Urinary bladder (tissue), 4 donors: ENCODE measurements around the gene CCDC175. TPM values are rescaled to one million over a fixed set of nuclear protein-coding genes. Genes with fewer than 3 reads are reported as not detected.
A peak's percentile ranks its signal among the peaks of the same experiment; 100 is the strongest.

Source experiments
- DNase-seq: peaks from one replicate; pipeline ENCODE4 v3.0.0-alpha.2; 2015; ENCODE audit errors: extremely low spot score
- H3K27ac ChIP-seq: one replicate; pipeline ENCODE4 v1.5.1; 2013; ENCODE audit warnings: low read depth, mild to moderate bottlenecking, moderate library complexity
- H3K36me3 ChIP-seq: one replicate; pipeline ENCODE4 v1.6.1; 2013; ENCODE audit warnings: mild to moderate bottlenecking, moderate library complexity; ENCODE audit not compliant: insufficient read depth
- H3K4me1 ChIP-seq: one replicate; pipeline ENCODE4 v1.6.1; 2013; ENCODE audit warnings: mild to moderate bottlenecking, moderate library complexity; ENCODE audit not compliant: insufficient read depth
- H3K4me3 ChIP-seq: one replicate; pipeline ENCODE4 v1.5.1; 2013; ENCODE audit warnings: low read depth, low read length
- WGBS: extraction: QIAGEN DNeasy Blood & Tissue Kit; methylation state at CpG from one replicate; pipeline ENCODE4 v1.1.7; 2013; 5-methylcytosine and 5-hydroxymethylcytosine counted together
- polyA plus RNA-seq: library from polyadenylated mRNA; stranded (reverse); fragments of 200-250 nt; gene quantifications from one replicate; pipeline ENCODE4 v1.2.3, GENCODE V29; 2013
- total RNA-seq: library from RNA; depleted of rRNA; stranded (reverse); fragments of >200 nt; gene quantifications from one replicate; pipeline ENCODE4 v1.2.3, GENCODE V29; 2014
- donor health status: healthy with polysubstance abuse.
- donor health status: healthy.

CCDC175 gene
- total and polyA plus RNA-seq, 2 donors = 0.74 TPM; not detected in 1

DNA sequence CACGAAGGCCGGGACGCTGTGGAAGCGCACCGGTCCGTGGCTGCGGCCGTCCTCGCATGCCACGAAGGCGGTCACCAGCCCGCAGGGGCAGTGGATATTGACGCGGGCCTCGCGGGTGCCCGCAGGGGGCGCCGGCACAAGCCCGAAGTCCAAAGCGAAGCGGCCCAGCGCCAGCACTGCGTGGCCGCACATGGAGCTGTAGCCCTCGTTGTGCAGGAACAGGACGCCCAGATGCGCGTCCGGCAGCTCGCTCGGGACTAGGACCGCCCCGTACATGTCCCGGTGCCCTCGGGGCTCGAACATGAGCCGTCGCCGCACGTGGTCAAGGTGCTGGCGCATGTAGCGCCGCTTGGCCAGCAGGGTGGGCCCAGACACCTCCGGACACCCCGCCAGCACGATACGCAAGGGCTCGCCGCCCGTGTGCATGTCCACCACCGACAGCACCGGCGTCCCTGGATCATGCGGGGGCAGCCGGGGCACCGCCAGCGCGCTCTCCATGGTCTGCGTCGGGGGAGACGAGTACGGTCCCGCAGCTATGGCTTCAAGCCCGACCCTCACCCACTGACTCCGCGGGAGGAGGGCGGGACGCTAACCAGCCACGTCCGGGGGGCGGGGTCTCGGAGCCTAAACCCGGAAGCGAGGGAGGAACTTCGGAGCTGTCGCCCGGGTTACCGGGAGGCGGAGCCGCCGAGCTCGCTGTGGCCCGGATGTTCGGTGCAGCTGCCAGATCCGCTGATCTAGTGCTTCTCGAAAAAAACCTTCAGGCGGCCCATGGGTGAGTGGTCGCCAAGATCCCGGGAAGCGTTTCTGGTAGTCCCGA is 92.6 kb downstream of the CCDC175 start, which contains the start of the genes JKAMP and L3HYPDH:
JKAMP (plus strand) TSS at position 699 of the 820 bp plus-strand sequence; CDS start at position 772, 73 bp downstream.
L3HYPDH (minus strand) TSS at position 590 of the 820 bp plus-strand sequence; CDS start at position 498, 92 bp downstream.
- H3K36me3 ChIP-seq = peaks cover 3% of the 10 kb centered on the region
- peak; percentile 94 for DNase-seq
- H3K4me3 ChIP-seq = peak within 1 kb of the TSS; percentile 57
- peaks cover 1% of the 10 kb centered on the region for H3K4me1 ChIP-seq
- H3K27ac ChIP-seq = peak within 1 kb of the TSS; percentile 89
- under 1% methylated on average over 92 of the region's 92 CpGs for WGBS

DNA sequence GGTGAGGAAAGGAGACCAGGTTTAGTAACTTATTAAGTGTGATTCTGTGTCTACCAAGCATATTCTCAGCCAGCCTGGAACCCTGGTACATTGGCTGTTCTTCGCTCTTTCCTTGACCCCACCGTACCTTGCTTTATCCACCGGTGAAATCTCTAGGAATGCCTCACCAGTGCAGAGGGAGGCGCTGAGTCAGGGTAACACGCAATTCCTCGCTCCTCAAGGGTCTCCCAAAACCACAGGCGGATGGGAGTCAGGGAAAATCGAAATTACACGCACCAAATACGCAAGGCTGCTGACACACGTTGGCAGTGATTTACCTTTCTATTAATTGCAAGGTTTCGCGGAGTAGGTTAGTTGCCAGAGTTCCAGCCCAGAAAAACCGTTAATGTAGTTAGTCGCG is 93.2 kb downstream of the CCDC175 start:
- Histone ChIP-seq H3K27ac (no peak overlapping the region), H3K4me3 (peak overlapping the region; percentile 57), H3K4me1 (peaks cover 1% of the 10 kb centered on the region), H3K36me3 (no peaks in the 10 kb centered on the region)
- WGBS = 4% methylated on average over 16 of the region's 16 CpGs
- no peak for DNase-seq

DNA sequence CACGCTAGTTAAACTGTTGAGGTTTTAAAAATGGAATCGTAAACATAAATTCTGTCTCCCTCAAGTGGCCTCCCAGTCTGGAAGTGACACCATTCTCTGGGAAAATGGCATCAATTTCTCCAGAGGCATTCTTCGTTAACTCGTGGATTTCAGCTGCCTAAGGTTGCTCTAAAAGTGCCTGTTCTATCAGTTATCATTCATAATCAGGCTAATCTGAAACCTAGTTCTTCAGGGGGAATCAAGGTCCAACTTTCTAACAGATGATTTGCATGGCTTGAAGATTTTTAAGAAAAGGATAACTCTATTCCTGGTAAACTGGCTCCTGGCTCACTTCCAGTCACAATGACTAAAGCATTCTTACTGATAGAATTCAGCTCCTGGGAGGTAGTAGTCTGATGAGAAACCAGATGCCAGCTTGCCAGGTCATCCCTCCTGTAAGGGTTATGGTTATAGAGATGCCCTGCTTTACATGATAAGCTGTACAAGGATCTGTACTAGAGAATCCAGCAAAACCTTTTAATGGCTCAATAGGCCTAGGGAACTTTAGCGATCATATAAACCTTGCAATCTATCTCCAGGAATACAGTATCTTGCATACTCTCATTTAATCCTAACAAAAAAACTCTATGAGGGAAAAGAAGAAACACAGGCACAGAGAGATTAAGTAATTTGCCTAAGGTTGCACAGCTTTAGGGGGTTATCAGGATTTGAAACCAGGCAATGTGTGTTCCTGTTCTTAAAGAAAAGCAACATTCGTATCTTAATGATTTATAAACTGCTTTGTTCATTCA is 93.9 kb downstream of the CCDC175 start:
- peak overlapping the region; percentile 57 for H3K4me3 ChIP-seq
- 36% methylated on average over 6 of the region's 6 CpGs for WGBS
- peaks cover 1% of the 10 kb centered on the region for H3K4me1 ChIP-seq
- no peaks in the 10 kb centered on the region for H3K36me3 ChIP-seq
- DNase-seq = no peak
- no peak overlapping the region for H3K27ac ChIP-seq

- WGBS = 45% methylated on average over 2 of the region's 2 CpGs
- no peak overlapping the region for H3K27ac ChIP-seq
- H3K4me1 ChIP-seq = peaks cover 1% of the 10 kb centered on the region
- no peak for DNase-seq
- no peak overlapping the region for H3K4me3 ChIP-seq
- no peaks in the 10 kb centered on the region for H3K36me3 ChIP-seq
Measured at GRCh38 chr14:59481871-59482540, 94.6 kb downstream of the CCDC175 start.

- DNase-seq = no peak
- H3K4me1 ChIP-seq = peaks cover 1% of the 10 kb centered on the region
- H3K4me3 ChIP-seq = no peak overlapping the region
- H3K27ac ChIP-seq = no peak overlapping the region
- H3K36me3 ChIP-seq = peaks cover under 1% of the 10 kb centered on the region
- 94% methylated on average over 2 of the region's 2 CpGs for WGBS
Measured at GRCh38 chr14:59481407-59481806, 95.2 kb downstream of the CCDC175 start.

DNA sequence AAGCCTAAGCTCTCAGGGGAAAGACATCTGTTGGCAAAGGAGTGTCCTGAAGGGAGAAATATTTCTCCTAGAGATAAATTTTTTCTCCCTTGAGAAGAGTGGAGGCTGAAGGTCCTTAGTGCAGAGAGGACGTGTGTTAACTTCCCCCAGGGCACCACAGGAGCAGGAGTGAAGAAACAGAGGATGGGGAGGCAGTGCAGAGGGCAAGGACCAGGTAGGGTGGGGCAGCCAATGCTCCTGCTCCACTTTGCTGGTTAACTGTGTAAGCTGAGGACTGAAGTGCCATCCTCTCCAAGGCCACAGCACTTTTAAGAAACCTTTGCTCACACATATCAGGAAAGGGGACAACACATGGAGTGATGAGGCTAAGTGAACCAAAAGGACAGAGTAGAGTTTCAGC is 96.4 kb downstream of the CCDC175 start:
- peaks cover 1% of the 10 kb centered on the region for H3K4me1 ChIP-seq
- no peak overlapping the region for H3K27ac ChIP-seq
- WGBS = 24% methylated on average over 1 of the region's 1 CpG

DNA sequence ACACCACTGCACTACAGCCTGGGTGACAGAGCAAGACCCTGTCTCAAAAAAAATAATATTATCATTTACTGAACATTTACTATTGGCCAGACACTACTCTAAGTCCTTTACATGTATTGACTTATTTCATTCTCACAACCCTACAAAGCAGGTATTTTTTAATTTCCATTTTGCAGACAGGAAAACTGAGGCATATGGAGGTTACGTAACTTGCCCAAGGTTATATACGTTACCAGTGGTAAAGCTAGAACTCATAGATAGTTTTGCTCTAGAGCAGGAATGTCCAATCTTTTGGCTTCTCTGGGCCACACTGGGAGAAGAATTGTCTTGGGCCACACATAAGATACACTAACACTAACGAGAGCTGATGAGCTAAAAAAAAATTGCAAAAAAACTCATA is 98.1 kb downstream of the CCDC175 start:
- H3K4me3 ChIP-seq = no peak overlapping the region
- 95% methylated on average over 3 of the region's 3 CpGs for WGBS
- H3K4me1 ChIP-seq = peaks cover 1% of the 10 kb centered on the region
- DNase-seq = no peak
- peaks cover 3% of the 10 kb centered on the region for H3K36me3 ChIP-seq
- H3K27ac ChIP-seq = no peak overlapping the region

More for the DNA sequence above, 96.4 kb downstream of the CCDC175 start:
- Histone ChIP-seq H3K4me3 (no peak overlapping the region), H3K36me3 (peaks cover 1% of the 10 kb centered on the region)
- DNase-seq = no peak

GRCh38 chr14:59475709-59476108 is 100.9 kb downstream of the CCDC175 start:
- Histone ChIP-seq H3K27ac (no peak overlapping the region), H3K4me1 (no peaks in the 10 kb centered on the region), H3K4me3 (no peak overlapping the region), H3K36me3 (peaks cover 7% of the 10 kb centered on the region)
- WGBS = 92% methylated on average over 1 of the region's 1 CpG
- no peak for DNase-seq

DNA sequence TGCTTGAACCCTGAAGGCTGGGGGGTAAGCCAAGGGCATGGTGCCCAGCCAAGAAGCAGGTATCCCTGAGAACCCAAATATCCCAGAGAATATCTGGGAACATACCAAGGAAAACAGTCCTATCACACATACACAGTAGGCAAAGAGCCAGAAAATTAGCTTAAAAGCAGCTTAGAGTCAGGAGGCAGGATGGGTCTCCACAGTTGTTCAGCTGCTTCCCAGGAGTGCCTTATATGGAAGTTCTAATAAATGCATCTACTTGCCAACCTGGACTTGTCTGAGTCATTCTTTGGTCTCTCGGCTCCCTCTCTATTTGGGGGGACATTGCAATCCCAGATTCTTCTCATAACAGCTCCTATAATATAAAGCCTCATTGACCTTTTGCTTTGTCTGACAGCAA is 102.4 kb downstream of the CCDC175 start:
- 29% methylated on average over 1 of the region's 1 CpG for whole genome bisulfite sequencing
- H3K36me3 ChIP-seq = peaks cover 7% of the 10 kb centered on the region
- no peaks in the 10 kb centered on the region for H3K4me1 ChIP-seq
- DNase-seq = no peak
- no peak overlapping the region for H3K4me3 ChIP-seq
- H3K27ac ChIP-seq = no peak overlapping the region

DNA sequence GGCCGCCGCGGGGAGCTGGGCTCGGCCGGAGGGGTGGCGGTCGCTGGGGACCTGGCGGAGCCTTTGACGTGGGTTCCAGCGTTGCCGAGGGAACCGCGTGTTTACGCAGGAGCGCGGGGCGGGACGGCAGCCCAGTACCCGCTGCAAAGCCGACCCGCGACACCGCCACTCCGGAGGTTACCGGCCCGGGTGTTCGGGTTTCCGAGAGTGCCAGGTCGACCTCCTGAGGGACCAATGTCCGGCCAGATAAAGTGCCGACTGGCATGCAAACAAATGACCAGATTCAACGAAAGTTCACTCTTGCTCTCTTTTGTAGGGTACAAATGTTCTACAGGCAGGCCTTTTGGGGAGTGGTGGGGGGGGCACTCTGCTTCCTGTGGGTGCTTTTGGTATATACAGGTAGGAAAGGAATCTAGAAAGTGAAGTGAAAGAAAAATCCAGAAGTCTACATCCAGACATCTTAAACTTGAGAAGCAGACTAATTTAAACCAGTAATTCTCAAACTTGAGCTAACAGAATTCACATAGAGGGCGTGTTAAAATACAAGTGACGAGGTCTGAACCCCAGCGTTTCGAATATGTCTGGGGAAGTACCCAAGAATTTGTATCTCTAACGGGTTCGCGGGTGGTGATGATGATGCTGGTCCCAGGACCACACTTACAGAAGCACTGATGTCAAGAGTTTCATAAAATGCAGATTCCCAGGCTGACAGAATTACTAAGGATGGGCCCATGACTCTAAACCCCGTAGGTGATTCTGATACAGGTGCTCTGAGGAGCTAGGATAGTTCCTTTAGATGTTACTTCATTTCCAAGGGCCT is 111.1 kb downstream of the CCDC175 start, which contains the start of gene GPR135:
GPR135 (minus strand) TSS at position 65 of the 820 bp plus-strand sequence. CDS start 154 bp downstream, outside the sequence.
- DNase-seq = no peak

GRCh38 chr14:59464486-59465315 is 111.9 kb downstream of the CCDC175 start:
- peak overlapping the region; percentile 74 for H3K4me3 ChIP-seq
- H3K36me3 ChIP-seq = no peaks in the 10 kb centered on the region
- H3K4me1 ChIP-seq = no peaks in the 10 kb centered on the region
- H3K27ac ChIP-seq = peak overlapping the region; percentile 82
- under 1% methylated on average over 104 of the region's 105 CpGs for WGBS
- no peak for DNase-seq

More for the DNA sequence above, 111.1 kb downstream of the CCDC175 start, which contains the start of gene GPR135:
- Histone ChIP-seq H3K36me3 (no peaks in the 10 kb centered on the region), H3K27ac (peak within 1 kb of the TSS; percentile 82), H3K4me1 (no peaks in the 10 kb centered on the region), H3K4me3 (peak within 1 kb of the TSS; percentile 74)
- 18% methylated on average over 40 of the region's 40 CpGs for WGBS
